B cell (primary cell): ENCODE measurements around the gene CIDEC. TPM values are rescaled to one million over a fixed set of nuclear protein-coding genes. Genes with fewer than 3 reads are reported as not detected.
"Not testable (repeated sequence)": the region's sequence is repeated elsewhere in the genome, so short reads cannot be mapped to it uniquely, and the experiment has no call there.

Experiments
- ATAC-seq: fragments of 200-7000 bp; cut with Tn5 transposase; one replicate; pipeline ENCODE4 v1.10.0; 2021; ENCODE audit warnings: low read depth, mild to moderate bottlenecking, moderate number of reproducible peaks, moderate library complexity
- CTCF ChIA-PET: fragments of 350-600 bp; sonication (Branson Sonifier 250); formaldehyde crosslinking; loops from one replicate; lab custom pipeline; 2021; ENCODE audit warnings: antibody characterized with exemption, inconsistent platforms; lab: Charles Lee
- POLR2A ChIA-PET: fragments of 350-600 bp; sonication (Branson Sonifier 250); formaldehyde crosslinking; loops from one replicate; lab custom pipeline; 2021; ENCODE audit warnings: antibody characterized with exemption; lab: Charles Lee
- DNase-seq: peaks from one replicate; pipeline ENCODE4 v3.0.0; 2013
- H2AFZ ChIP-seq: 2 replicates; pipeline ENCODE4 v1.6.1; 2012; ENCODE audit warnings: mild to moderate bottlenecking, low read depth, low read length; ENCODE audit not compliant: insufficient read depth, poor library complexity, severe bottlenecking
- H3K27ac ChIP-seq, 2 donors: 1 replicate in 1 of 2; 2 replicates in 1 of 2; pipeline ENCODE4 v1.5.1; 2012 to 2013; ENCODE audit warnings: low read length in 2 of 2, mild to moderate bottlenecking in 2 of 2, moderate library complexity in 1 of 2
- H3K27me3 ChIP-seq, 4 experiments: fragments of 200-600 bp in 1 of 4; sonication (generic) in 1 of 4; replicated peaks in 1 of 4; 1 replicate in 2 of 4; 2 replicates in 2 of 4; pipeline versions ENCODE4 v1.6.1 to v1.7.0; 2013 to 2016; ENCODE audit warnings: low read length in 3 of 4, mild to moderate bottlenecking in 2 of 4, mixed read lengths in 1 of 4, moderate library complexity in 1 of 4; ENCODE audit not compliant: insufficient read depth in 4 of 4, control insufficient read depth in 3 of 4; ENCODE audit errors: control extremely low read depth in 1 of 4
- H3K36me3 ChIP-seq, 2 experiments: replicated peaks in 1 of 2; 1 replicate in 1 of 2; 2 replicates in 1 of 2; pipeline versions ENCODE4 v1.6.1 to v1.7.1; 2013; ENCODE audit warnings: low read length in 1 of 2; ENCODE audit not compliant: insufficient read depth in 2 of 2, control insufficient read depth in 1 of 2; ENCODE audit errors: control extremely low read depth in 1 of 2, extremely low read depth in 1 of 2
- H3K4me1 ChIP-seq, 2 donors: fragments of 200-600 bp in 1 of 2; sonication (generic) in 1 of 2; 1 replicate in 1 of 2; 2 replicates in 1 of 2; pipeline versions ENCODE4 v1.5.1 to v1.6.1; 2013 to 2017; ENCODE audit warnings: low read length in 2 of 2; ENCODE audit not compliant: control insufficient read depth in 2 of 2, insufficient read depth in 2 of 2
- H3K4me2 ChIP-seq: replicated peaks from 2 replicates; pipeline ENCODE3; 2012; ENCODE audit warnings: mild to moderate bottlenecking, low read depth, low read length; ENCODE audit not compliant: poor library complexity, severe bottlenecking
- H3K4me3 ChIP-seq, 5 experiments: fragments of 200-600 bp in 1 of 5; sonication (generic) in 1 of 5; 1 replicate in 3 of 5; 2 replicates in 2 of 5; pipeline versions ENCODE4 v1.5.1 to v1.7.0; 2011 to 2016; ENCODE audit warnings: low read length in 4 of 5, mild to moderate bottlenecking in 4 of 5, low read depth in 2 of 5, control low read depth in 1 of 5, moderate library complexity in 1 of 5; ENCODE audit not compliant: insufficient read depth in 1 of 5; ENCODE audit errors: control extremely low read depth in 1 of 5, extremely low read depth in 1 of 5
- H3K79me2 ChIP-seq: fragments of 200-600 bp; sonication (generic); one replicate; pipeline ENCODE4 v1.6.0; 2016; ENCODE audit warnings: low read length; ENCODE audit not compliant: control insufficient read depth, insufficient read depth
- H3K9ac ChIP-seq: fragments of 200-600 bp; sonication (generic); 2 replicates; pipeline ENCODE4 v1.6.1; 2017; ENCODE audit warnings: mild to moderate bottlenecking, low read length, moderate library complexity
- H3K9me3 ChIP-seq, 3 donors: one replicate each; pipeline versions ENCODE4 v1.6.1 to v1.7.1; 2013; ENCODE audit warnings: low read length in 2 of 3; ENCODE audit not compliant: control insufficient read depth in 2 of 3, insufficient read depth in 1 of 3; ENCODE audit errors: control extremely low read depth in 1 of 3
- H4K20me1 ChIP-seq: 2 replicates; pipeline ENCODE4 v1.6.0; 2012; ENCODE audit warnings: mild to moderate bottlenecking, low read length; ENCODE audit not compliant: insufficient read depth, control insufficient read depth, poor library complexity, severe bottlenecking
- H3K27ac Mint-ChIP-seq: one replicate; pipeline ENCODE4 v1.8.0; 2021; ENCODE audit warnings: mixed read lengths
- H3K27me3 Mint-ChIP-seq: one replicate; pipeline ENCODE4 v1.8.0; 2021; ENCODE audit warnings: mixed read lengths
- H3K4me1 Mint-ChIP-seq: one replicate; pipeline ENCODE4 v1.8.0; 2021; ENCODE audit warnings: mixed read lengths
- H3K4me3 Mint-ChIP-seq: one replicate; pipeline ENCODE4 v1.8.0; 2021; ENCODE audit warnings: mixed read lengths
- H3K9me3 Mint-ChIP-seq: one replicate; pipeline ENCODE4 v1.8.0; 2022; ENCODE audit warnings: mixed read lengths; ENCODE audit not compliant: insufficient read depth
- CTCF ChIP-seq: fragments of 200-600 bp; IDR thresholded peaks from one replicate; pipeline ENCODE4 v1.8.0; 2022; ENCODE audit warnings: antibody characterized with exemption, mild to moderate bottlenecking
- WGBS: methylation state at CpG from one replicate; pipeline ENCODE4 v1.1.5; 2013; ENCODE audit warnings: missing lambda C conversion rate; ENCODE audit not compliant: insufficient coverage; 5-methylcytosine and 5-hydroxymethylcytosine counted together
- intact Hi-C: fragments of 100-400 bp; cut with micrococcal nuclease; formaldehyde crosslinking; loops from one replicate; pipeline ENCODE4 v1.10.0; 2022
- polyA plus RNA-seq: library from polyadenylated mRNA; depleted of rRNA; stranded (reverse); fragments of >200 nt; gene quantifications from 2 replicates; pipeline ENCODE4 v1.2.3, GENCODE V29; 2012
- total RNA-seq, 2 donors: library from RNA; stranded (reverse); fragments of 120-200 nt in 1 of 2; gene quantifications; 1 replicate in 1 of 2; 2 replicates in 1 of 2; pipeline versions ENCODE4 v1.2.3 to v1.2.4, GENCODE V29; 2013 to 2022

The CIDEC gene
- total and polyA plus RNA-seq, 2 donors (not counting 1 experiment from before 2014, with no cell fraction given): not detected

- TF ChIP-seq CTCF: peak; percentile 75
- H2AFZ ChIP-seq, H3K36me3 ChIP-seq, H3K4me2 ChIP-seq, intact Hi-C loops, H3K4me1 ChIP-seq, H3K79me2 ChIP-seq, H3K27ac ChIP-seq, H3K9me3 Mint-ChIP-seq, POLR2A ChIA-PET, H3K9ac ChIP-seq, H3K4me1 Mint-ChIP-seq, H3K27me3 ChIP-seq, ATAC-seq, H3K27me3 Mint-ChIP-seq, H3K9me3 ChIP-seq, H3K4me3 ChIP-seq, H3K27ac Mint-ChIP-seq, H4K20me1 ChIP-seq, H3K4me3 Mint-ChIP-seq: not testable (repeated sequence)
- CTCF ChIA-PET: interaction anchor here (1.2 to 1.3 kb wide), 2 partner anchors 56 to 66 kb away, joined by 4 read pairs; partner anchors contain the start of genes ARPC4 and TADA3
- WGBS: no CpG with 5 or more reads among the region's 4 CpGs
- peak; percentile 40 for DNase-seq
Measured at GRCh38 chr3:9848860-9849259, 31.2 kb downstream of the CIDEC start.

GRCh38 chr3:9847870-9848269 is 32.2 kb downstream of the CIDEC start:
- H3K27me3 Mint-ChIP-seq, H3K27ac ChIP-seq, H3K9me3 ChIP-seq, intact Hi-C loops, H3K4me3 Mint-ChIP-seq, H4K20me1 ChIP-seq, H3K27ac Mint-ChIP-seq, H3K4me2 ChIP-seq, H3K9ac ChIP-seq, ATAC-seq, H3K9me3 Mint-ChIP-seq, CTCF ChIA-PET, H3K4me1 ChIP-seq, H3K36me3 ChIP-seq, POLR2A ChIA-PET, DNase-seq, H3K4me3 ChIP-seq, H2AFZ ChIP-seq, H3K27me3 ChIP-seq: not testable (repeated sequence)
- H3K79me2 ChIP-seq: peaks cover 13% of the 10 kb centered on the region
- peaks cover 11% of the 10 kb centered on the region for H3K4me1 Mint-ChIP-seq
- 100% methylated on average over 1 of the region's 9 CpGs for WGBS
